ENCODE data around the gene DRG2.

GRCh38 chr17:18139092-18139491 is 51.3 kb downstream of the DRG2 start:
- TF ChIP-seq CTCF (IDR thresholded peaks at IDR 0.05; ENCODE audit: insufficient read depth, low read length) (no peak), POLR2AphosphoS5 (IDR thresholded peaks at IDR 0.05; ENCODE audit: low read depth) (no peak), GABPA (IDR thresholded peaks at IDR 0.05; ENCODE audit: low read depth) (no peak), REST (IDR thresholded peaks at IDR 0.05; ENCODE audit: insufficient replicate concordance, low read depth) (no peak)

Data from HL-60 (cell line).